ENCODE results near the gene RYK.

The RYK gene

DNA sequence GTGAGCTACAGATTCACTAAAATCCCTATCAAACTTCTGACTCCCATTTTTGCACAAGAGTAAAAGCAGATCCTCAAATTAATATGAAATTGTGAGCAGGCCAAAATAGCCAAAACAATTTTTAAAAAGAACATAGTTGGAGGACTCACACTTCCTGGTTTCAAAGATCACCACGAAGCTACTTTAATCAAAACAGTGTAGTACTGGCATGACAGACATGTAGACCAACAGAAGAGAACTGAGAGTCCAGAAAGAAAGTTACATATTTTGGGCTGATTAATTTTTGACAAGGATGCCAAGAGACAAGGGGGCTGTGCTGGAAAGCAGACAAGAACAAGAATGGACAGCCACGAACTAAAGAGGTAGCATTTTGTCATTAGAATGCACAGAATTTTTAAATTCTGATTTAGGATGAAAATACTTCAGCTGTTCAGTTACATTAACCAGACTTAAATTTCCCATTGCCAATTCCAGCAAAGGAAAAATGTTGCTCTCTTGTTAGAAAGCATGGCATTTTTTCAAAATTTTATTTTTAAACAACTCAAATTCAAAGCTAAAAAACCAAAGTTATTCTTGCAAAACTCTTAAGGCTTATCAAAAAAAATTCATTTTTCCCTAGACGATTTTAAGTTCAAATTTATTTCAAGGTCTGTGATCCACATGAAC is 14.0 kb downstream of the RYK start:
- no peak for DNase-seq (ENCODE audit: low read depth)
- H3K4me3 ChIP-seq (ENCODE audit: low read depth, low read length), result no peak overlapping the region
- TF ChIP-seq CTCF (IDR thresholded peaks at IDR 0.05; ENCODE audit: low read depth, low read length, missing control alignments), result no peak
- in situ Hi-C loops (cut with HindIII; ENCODE audit: low sequenced_read_pairs), result loop anchor here (25.0 kb wide), 1 partner anchor 251 kb away; the partner anchor contains the start of genes ANAPC13 and CEP63

- in situ Hi-C loops (cut with HindIII; ENCODE audit: low sequenced_read_pairs), result loop anchor here (25.0 kb wide), 1 partner anchor 252 kb away; the partner anchor contains the start of genes ANAPC13 and CEP63
- no peak for DNase-seq (ENCODE audit: low read depth)
- no peak for TF ChIP-seq CTCF (IDR thresholded peaks at IDR 0.05; ENCODE audit: low read depth, low read length, missing control alignments)
- H3K4me3 ChIP-seq (ENCODE audit: low read depth, low read length), result no peak overlapping the region
These were observed 15.0 kb downstream of the RYK start for GRCh38 chr3:134235577-134236076.

- in situ Hi-C loops (cut with HindIII; ENCODE audit: low sequenced_read_pairs), result loop anchor here (25.0 kb wide), 1 partner anchor 254 kb away; the partner anchor contains the start of genes ANAPC13 and CEP63
- TF ChIP-seq CTCF (IDR thresholded peaks at IDR 0.05; ENCODE audit: low read depth, low read length, missing control alignments), result no peak
- DNase-seq (ENCODE audit: low read depth), result no peak
- H3K4me3 ChIP-seq (ENCODE audit: low read depth, low read length), result no peak overlapping the region
These were observed 17.7 kb downstream of the RYK start for GRCh38 chr3:134232951-134233350.

DNA sequence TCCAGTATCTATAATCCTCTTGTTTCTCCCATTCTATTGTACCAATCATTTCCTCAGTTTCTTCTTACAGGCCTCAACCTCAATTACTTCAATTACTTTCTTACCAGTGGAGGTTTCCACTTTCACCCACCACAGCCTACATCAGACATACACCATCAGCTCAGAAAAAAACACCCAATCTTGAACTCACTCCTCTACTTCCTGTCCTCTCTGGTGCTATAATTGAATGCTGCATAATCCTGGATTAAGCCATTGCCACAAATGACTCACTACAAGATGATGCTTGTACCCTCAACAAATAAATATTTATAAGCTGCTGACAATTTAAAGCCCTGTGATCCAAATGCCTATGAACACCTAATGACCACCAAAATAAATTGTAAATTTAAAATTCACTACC is 18.5 kb downstream of the RYK start:
- TF ChIP-seq CTCF (IDR thresholded peaks at IDR 0.05; ENCODE audit: low read depth, low read length, missing control alignments), result no peak
- no peak overlapping the region for H3K4me3 ChIP-seq (ENCODE audit: low read depth, low read length)
- no peak for DNase-seq (ENCODE audit: low read depth)
- in situ Hi-C loops (cut with HindIII; ENCODE audit: low sequenced_read_pairs), result loop anchor here (25.0 kb wide), 1 partner anchor 255 kb away; the partner anchor contains the start of genes ANAPC13 and CEP63

DNA sequence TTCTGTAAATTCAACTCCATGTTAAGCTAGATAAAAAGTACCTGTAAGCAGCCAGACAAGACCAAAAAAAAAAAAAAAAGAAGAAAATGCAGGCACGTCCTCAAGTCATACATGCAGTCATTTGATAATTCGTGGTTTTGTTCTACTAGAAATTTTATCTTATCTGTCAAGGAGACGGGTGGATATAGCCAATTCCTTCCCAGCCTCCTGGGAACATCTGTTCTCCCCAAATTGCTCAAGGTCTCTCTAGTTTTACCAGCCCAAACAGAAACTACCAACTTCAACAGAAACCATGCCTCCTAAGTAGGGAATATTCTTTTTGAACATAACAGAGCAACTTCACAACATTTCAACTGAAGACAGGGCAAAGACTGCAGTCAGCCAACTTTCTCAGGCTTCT is 19.5 kb downstream of the RYK start:
- in situ Hi-C loops (cut with HindIII; ENCODE audit: low sequenced_read_pairs), result loop anchor here (25.0 kb wide), 1 partner anchor 256 kb away; the partner anchor contains the start of genes ANAPC13 and CEP63
- DNase-seq (ENCODE audit: low read depth), result no peak
- no peak overlapping the region for H3K4me3 ChIP-seq (ENCODE audit: low read depth, low read length)
- TF ChIP-seq CTCF (IDR thresholded peaks at IDR 0.05; ENCODE audit: low read depth, low read length, missing control alignments), result no peak

DNA sequence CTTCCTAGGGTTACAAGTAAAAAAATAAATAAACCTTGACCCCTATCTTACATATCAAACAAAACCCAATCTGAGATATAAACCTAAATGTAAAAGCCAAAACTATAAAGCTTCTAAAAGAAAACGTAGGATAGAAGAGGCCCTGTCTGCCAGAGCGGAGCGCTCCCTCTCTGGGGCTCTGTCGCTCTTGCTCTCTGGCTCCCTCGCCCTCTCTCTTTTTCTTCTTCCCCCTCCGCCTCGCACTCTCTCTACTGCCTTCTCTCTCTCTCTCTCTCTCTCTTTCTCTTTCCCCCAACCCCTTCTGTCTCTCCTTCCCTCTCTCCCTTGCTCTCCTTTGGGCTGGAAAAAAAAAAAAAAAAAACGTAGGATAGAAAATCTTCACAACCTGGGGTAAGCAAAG is 21.6 kb downstream of the RYK start:
- DNase-seq (ENCODE audit: low read depth), result no peak
- no peak for TF ChIP-seq CTCF (IDR thresholded peaks at IDR 0.05; ENCODE audit: low read depth, low read length, missing control alignments)
- in situ Hi-C loops (cut with HindIII; ENCODE audit: low sequenced_read_pairs), result loop anchor here (25.0 kb wide), 1 partner anchor 258 kb away; the partner anchor contains the start of genes ANAPC13 and CEP63
- H3K4me3 ChIP-seq (ENCODE audit: low read depth, low read length), result no peak overlapping the region
